ENCODE data around the gene ZER1. TPM values are rescaled to one million over a fixed set of nuclear protein-coding genes. Genes with fewer than 3 reads are reported as not detected.

ZER1 gene
- polyA plus RNA-seq, 4 donors = 31.7 to 42.6 (median 34.2) TPM

DNA sequence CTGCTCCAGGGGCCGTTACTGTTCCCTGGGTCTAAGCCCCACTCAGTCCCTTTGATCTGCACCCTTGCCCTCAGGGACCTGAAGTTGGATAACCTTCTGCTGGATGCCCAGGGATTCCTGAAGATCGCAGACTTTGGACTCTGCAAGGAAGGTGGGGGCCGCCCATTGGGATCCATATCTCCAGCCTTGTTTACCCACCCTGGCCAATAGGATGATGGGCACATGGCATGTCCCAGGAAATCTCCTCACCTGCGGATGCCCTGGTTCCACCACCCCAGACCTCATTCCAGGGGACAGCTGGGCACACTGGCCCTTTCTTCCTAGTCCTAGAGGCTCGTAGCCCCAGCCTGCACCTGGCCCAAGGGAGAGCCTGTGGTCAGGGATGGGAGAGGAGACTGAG is 53.3 kb downstream of the ZER1 start:
- DNase-seq (ENCODE audit: low read depth in 4 of 4, low spot score in 3 of 4) = no peak

DNA sequence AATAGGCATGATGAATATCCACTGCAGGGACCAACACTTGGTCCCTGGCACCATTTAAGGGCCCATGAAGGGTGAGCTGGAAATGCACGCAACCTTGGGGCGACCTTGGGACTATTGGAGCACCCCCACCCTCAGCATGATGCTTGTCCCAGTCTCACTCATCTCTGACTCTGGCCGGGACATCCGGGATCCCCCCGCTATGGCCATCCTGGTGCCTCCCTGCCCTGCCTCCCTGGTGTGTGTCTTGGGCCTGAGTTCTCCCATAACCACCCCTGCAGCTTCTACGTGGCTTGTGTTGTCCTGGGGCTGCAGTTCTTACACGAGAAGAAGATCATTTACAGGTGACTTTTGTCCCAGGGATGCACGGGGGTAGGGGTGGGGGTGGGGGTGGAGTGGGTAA is 53.7 kb downstream of the ZER1 start:
- no peak for DNase-seq (ENCODE audit: low read depth in 4 of 4, low spot score in 3 of 4)

DNA sequence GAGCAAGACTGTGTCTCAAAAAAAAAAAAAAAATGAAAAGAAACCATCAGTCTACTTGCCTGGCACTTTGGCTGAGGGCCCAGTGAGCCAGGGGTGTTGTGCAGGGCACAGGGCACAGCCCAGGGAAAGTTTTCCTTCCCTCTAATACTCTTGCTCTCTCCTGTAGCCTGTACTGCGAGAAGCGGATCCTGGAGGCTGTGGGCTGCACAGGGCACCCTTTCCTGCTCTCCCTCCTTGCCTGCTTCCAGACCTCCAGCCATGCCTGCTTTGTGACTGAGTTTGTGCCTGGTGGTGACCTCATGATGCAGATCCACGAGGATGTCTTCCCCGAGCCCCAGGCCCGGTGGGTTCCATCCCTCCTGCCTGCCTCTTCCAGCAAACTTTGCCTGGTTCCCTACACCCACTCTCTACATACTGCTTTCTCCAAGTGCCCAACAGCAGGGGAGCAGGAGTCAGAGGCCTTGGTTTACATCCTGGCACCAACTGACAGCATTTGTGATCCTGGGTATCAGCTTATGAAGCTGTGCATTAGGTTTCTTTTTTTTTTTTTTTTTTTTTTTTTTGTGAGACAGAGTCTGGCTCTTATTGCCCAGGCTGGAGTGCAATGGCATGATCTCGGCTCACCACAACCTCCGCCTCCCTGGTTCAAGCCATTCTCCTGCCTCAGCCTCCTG is 55.0 kb downstream of the ZER1 start:
- DNase-seq (ENCODE audit: low read depth in 4 of 4, low spot score in 3 of 4) = no peak

DNA sequence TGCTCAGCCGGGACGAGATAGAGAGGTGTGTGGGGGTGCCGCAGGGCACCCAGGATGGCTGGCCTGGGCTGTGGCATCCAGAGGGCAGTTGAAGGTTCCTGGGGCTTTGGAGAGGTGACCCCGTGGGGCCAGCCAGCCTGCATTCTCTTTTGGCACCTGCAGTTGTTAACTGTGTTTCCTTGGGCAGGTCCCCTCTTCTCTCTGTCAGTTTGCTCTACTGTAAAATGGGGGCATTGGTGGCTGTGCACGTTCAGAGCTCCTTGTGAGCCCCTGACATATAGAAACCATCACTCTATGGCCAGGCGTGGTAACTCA is 56.3 kb downstream of the ZER1 start:
- no peak for DNase-seq (ENCODE audit: low read depth in 4 of 4, low spot score in 3 of 4)

DNA sequence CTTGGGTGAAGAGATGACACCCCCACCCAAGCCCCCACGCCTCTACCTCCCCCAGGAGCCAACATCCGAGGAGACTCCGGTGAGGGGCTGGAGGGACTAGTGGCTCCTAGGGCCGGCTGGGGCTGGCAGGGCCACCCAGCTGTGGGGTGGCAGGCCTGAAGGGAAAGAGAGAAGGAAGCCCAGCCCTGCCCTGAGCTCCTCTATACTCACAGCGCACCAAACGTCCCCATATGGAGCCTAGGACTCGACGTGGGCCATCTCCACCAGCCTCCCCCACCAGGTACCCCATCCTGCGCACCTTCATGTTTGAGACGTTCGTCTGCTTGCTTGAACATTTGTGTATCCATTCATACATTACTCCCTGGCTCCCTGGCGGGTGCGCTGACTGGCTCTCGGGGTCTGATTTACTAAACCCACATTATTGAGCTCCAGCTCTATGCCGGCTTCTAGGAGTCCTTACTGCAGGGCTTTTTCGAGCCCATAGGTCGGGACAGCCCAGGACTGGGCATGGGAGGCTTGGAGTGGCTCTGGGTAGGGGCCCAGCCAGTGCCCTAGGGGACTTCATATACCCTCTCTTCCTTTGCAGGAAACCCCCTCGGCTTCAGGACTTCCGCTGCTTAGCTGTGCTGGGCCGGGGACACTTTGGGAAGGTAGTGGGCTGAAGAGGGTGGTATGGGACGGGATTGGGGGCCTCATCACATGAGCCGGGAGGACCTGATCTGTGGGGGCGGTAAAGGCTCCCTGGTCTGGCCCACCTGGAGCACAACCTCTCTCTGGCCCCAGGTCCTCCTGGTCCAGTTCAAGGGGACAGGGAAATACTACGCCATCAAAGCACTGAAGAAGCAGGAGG is 56.9 kb downstream of the ZER1 start:
- no peak for DNase-seq (ENCODE audit: low read depth in 4 of 4, low spot score in 3 of 4)

DNA sequence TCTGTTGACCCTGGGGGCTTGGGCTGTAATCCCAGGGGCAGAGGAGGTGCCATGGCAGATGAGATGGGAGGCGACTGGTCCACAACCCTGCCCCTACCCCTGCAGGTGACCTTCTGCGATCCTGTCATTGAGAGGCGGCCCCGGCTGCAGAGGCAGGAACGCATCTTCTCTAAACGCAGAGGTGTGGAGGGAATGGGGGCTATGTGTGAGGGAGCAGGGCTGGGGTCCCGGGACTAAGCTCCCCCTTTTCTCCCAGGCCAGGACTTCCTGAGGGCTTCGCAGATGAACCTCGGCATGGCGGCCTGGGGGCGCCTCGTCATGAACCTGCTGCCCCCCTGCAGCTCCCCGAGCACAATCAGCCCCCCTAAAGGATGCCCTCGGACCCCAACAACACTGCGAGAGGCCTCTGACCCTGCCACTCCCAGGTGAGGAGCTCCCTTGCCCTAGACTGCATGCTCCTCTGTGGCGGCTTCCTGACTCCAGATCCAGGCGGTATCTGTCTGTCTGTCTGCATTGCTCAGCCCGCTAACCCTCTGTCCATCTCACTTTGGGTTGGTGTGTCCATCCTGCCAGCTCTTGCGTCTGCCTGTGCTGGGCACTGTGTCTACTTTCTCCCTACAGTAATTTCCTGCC is 57.7 kb downstream of the ZER1 start:
- DNase-seq (ENCODE audit: low read depth in 4 of 4, low spot score in 3 of 4) = no peak

DNA sequence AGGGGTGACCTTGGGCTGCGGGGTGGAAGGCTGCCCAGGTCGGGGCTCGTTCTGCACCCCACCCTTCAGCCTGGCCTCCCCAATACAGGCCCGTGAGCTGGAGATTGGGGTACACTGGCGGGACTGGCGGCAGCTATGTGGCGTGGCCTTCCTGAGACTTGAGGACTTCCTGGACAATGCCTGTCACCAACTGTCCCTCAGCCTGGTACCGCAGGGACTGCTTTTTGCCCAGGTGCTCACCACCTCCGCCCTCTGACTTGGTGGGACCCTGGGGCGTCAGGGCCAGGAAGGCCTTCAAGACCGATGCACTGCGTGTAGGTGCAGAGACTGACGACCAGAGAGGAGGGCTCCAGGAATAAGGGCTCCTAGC is 58.3 kb downstream of the ZER1 start:
- DNase-seq (ENCODE audit: low read depth in 4 of 4, low spot score in 3 of 4) = no peak

DNA sequence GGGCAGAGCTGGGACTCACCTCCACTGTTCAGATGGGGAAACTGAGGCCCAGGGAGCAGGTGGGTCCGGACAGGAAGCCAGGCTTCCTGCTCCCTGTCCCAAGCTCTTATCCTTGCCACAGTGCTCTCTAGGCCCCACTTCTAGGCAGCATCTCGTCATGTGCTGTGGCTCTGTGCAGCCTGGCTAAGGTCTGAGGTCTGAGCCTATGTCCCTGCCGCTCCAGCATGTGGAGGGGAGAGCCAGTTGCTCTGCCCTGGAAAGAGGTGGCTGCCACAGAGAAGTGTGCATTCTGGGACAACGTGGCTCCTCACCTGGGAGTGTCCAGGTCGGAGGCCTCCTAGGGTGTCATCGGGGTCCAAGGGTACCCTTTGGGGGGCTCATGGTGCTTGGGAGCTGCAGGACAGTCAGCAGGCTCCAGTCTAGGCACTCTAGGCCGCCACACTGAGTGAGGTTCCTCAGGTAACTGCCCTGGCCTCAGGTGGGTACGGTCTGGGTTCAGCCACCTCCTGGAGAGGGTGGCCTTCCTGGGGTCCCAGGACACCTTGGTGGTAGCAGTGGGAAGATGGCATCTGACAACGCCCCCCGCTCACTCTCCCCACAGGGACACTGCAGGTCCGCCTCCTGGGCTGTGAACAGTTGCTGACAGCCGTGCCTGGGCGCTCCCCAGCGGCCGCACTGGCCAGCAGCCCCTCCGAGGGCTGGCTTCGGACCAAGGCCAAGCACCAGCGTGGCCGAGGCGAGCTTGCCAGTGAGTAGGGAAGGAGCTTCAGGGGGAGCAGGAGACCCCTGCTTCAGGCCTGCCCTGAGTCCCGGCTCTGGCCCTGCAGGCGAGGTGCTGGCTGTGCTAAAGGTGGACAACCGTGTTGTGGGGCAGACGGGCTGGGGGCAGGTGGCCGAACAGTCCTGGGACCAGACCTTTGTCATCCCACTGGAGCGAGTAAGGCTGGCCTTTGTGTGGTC is 59.0 kb downstream of the ZER1 start:
- DNase-seq (ENCODE audit: low read depth in 4 of 4, low spot score in 3 of 4) = no peak

DNA sequence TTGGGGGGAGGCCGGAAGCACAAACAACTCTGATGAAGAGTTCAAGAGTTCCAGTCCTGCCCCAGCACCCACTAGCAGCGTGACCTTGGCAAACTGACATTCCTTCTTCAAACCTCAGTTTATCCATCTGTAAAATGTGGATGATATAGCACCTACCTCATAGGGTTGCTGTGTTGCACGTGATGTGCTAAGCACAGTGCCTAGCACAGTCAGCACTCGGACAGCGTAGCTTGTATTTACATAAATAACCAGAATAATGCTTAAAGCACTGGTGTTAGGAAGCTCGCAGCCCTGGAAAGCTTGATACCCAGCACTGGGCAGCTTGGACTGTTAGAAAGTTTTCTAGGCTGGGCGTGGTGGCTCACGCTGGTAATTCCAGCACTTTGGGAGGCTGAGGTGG is 64.3 kb downstream of the ZER1 start:
- DNase-seq (ENCODE audit: low read depth in 4 of 4, low spot score in 3 of 4) = no peak

DNA sequence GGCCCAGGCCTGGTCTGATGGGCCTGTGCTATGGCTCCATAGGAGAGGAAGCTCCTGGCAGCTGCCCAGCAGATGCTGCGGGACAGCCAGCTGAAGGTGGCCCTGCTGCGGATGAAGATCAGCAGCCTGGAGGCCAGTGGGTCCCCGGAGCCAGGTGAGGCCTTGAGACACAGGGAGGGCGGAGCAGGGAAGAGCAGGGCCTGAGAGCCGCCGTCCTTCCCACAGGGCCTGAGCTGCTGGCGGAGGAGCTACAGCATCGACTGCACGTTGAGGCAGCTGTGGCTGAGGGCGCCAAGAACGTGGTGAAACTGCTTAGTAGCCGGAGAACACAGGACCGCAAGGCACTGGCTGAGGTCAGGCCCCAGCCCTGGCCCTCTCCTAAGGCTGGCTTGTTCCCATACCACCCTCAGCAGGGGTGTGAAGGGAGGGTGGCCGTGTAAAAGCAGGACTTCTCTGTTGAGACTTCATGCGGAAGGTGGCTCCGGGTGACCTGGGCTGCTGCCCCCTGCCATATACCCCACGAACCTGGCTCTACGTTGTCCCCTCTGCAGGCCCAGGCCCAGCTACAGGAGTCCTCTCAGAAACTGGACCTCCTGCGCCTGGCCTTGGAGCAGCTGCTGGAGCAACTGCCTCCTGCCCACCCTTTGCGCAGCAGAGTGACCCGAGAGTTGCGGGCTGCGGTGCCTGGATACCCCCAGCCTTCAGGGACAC is 64.9 kb downstream of the ZER1 start:
- DNase-seq (ENCODE audit: low read depth in 4 of 4, low spot score in 3 of 4) = no peak

DNA sequence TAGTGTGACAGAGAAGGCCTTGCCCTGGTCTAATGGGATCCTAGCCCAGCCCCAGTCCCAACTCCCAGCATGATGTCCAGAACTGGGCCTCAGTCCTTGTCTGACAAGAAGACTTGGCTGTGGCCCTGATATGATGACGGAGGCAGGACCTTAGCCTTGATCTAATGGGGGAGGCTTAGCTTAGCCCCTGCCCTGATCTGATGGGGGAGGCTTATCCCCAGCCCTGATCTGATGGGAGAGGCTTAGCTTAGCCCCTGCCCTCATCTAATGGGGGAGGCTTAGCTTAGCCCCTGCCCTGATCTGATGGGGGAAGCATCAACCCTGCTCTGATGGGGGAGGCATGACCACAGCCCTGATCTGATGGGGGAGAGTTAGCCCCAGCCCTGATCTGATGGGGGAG is 65.7 kb downstream of the ZER1 start:
- no peak for DNase-seq (ENCODE audit: low read depth in 4 of 4, low spot score in 3 of 4)

DNA sequence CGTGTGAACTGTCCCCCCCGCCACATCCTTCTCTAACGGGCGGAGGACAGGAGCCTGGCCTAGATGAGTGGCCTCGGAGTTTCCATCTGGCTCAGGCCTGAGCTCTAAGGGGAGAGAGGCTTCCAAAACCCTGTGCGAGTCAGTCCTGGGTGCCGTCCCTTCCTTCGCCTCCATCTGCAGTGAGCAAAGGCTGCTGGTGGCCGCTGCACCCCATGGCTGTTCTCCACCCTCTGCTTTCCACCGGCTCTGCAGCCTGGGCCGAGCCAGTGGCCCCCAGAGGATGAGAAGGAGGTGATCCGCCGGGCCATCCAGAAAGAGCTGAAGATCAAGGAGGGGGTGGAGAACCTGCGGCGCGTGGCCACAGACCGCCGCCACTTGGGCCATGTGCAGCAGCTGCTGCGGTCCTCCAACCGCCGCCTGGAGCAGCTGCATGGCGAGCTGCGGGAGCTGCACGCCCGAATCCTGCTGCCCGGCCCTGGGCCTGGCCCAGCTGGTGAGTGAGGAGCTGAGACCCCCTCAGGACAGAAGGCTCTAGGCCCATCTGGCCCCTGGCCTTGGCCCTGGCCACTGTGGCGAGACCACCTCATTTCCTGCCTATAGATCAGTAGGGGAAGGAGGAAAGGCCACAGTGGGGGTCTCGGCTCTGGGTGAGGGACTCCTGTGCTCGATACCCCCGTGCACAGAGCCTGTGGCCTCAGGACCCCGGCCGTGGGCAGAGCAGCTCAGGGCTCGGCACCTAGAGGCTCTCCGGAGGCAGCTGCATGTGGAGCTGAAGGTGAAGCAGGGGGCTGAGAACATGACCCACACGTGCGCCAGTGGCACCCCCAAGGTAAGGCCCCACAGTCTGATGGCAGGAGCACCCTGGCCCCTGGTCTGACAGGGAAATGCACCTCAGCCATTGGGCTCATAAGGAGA is 66.4 kb downstream of the ZER1 start:
- DNase-seq (ENCODE audit: low read depth in 4 of 4, low spot score in 3 of 4) = no peak

DNA sequence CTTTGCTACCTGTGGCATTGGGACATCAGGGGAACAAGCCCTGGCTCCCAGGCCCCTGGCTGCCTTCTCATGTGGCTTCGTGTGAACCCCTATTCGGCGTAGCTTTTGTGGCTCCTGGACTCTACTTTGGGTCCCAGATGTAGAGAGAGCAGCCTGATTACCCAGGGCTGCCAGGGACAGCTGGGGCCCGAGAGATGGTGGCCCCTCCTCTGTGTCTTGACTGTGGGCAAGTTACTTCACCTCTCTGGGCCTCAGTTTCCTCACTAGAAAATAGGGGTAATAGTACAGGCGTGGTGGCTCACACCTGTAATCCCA is 67.4 kb downstream of the ZER1 start:
- DNase-seq (ENCODE audit: low read depth in 4 of 4, low spot score in 3 of 4) = no peak

DNA sequence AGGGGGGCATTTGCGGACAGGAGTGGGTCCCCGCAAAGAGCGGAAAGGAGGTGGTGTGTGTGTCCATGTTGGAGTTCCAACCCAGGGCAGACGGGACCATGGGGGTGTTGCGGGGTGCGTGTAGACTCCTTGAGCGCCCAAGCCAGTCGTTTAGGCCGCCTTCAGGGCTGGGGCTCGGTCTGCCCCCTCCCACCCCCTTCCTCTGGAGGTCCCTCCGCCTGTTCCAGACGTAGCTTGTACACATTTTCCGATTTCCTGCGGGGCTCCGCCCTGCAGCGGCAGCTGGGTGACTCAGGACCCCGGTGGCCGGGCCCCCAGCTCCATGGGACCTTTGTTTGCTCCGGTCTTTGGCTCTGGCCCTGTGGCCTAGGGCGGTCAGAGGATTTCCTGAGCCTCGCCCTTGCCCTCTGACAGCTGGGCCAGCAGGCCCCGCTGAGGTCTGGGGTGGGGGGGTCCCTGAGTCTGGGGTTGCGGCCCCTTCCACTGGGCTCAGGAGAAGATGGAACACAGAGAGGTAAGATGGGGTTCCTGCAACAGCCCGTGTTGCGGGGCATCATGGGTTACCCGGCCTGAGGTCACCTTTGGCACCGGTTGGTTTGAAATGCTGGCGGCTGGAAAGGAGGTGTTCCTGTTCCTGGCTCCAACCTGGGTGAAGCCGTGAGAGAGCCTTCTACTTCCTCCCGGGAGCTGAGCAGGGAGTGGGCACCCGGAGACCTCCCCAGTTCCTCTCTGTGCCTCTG is 67.9 kb downstream of the ZER1 start:
- no peak for DNase-seq (ENCODE audit: low read depth in 4 of 4, low spot score in 3 of 4)

DNA sequence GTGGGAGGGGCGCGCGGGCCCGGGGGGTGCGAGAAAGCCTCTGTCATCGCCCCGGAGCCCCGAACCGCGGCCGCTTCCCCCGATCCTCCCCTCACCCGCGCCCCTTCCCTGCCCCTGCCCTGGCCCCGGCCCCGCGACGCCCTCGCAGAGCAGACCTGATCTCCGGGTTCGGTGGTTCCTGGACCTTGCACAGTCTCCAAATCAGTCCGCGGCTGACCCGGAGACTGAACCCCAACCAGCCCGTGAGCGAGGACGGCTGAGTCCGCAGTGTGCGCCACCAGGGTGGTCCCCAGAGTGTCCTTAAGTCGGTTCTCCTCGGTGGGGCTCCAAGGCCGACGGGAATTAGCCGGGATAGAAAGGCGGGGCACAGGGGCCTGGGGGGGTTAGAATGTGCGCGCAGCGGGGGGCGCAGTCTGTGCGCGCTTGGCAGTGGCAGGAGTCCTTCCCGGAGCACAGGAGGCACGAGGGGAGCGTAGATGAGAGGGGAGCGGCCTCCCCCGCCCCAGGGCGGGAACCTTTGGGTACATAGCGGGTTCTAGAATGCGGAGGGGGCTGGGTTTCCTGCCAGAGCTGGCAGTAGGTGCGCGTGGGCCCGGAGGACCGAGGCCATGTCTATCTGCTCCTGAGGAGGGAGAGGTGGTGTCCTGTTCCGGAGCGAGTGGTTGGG is 68.6 kb downstream of the ZER1 start:
- no peak for DNase-seq (ENCODE audit: low read depth in 4 of 4, low spot score in 3 of 4)

DNA sequence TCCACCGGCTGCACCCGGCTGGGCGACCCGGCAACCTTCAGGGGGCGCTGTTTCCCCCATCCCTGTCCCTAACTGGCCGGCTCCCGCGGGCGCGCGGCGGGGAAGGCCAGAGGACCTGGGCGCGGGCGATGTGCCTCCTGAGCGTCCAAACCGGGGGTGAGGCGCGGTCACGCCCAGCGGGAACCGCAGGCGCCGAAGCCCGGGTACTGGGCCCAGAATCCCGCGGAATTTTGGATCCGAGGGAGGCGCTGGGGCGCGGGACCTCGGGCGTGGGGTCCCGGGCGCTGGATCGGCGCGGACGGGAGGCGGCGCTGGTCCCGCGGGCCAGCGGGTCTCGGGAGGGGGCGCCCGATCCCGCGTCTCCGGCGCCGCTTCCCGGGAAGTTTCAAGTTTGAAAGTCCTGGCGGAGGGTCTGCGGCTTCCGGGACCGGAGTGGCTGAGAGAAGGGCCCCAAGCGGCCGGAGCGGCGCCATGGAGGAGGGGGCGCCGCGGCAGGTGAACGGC is 69.2 kb downstream of the ZER1 start, which contains the start of gene PKN3:
Gene PKN3, plus strand, starts transcription at position 59 of the 504 bp plus-strand sequence. Its CDS starts 413 bp downstream, at position 472.
- DNase-seq (ENCODE audit: low read depth in 4 of 4, low spot score in 3 of 4) = peak in 3 of 4 donors; percentile 78 to 88 (median 81)

DNA sequence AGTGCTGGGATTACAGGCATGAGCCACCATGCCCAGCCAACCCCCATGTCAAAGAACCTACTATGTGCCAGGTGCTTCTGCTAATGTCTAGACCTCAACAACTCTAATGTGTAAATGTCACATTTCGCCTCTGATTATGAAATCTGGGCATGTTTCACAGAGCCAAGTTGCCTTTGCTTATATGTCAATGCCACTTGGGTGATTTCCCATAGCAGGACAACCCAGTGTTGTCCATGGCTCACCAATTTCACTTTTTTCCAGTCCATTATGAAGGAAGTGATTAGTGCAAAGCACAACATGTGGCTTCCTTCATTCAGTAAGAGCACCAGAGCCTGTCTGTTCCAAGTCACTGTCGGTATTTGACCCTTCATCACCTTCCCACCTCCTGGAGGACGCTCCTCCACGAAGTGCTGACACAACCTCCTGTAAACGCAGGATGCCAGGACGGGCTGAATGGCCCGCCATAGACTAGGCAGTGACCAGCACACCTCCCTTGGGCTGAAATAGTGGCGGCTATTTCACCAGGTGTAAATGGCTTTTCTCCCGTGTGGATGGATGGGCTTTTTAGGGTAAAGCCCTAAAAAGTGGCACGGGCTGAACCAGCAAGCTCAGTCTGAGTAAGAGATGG is 70.4 kb downstream of the ZER1 start:
- no peak for DNase-seq (ENCODE audit: low read depth in 4 of 4, low spot score in 3 of 4)
